Peyer's patch (tissue), 4 donors: ENCODE data around the gene ASXL1. TPM values are rescaled to one million over a fixed set of nuclear protein-coding genes. Genes with fewer than 3 reads are reported as not detected.

Experiments
- DNase-seq, 3 donors: peaks; one replicate each; pipeline ENCODE4 v3.0.0-alpha.2; 2017 to 2019
- H3K27ac ChIP-seq, 4 donors: fragments of 200-600 bp; sonication (generic); one replicate each; pipeline ENCODE4 v1.5.1; 2016 to 2019
- H3K27me3 ChIP-seq, 2 donors: fragments of 200-600 bp; sonication (generic); one replicate each; pipeline ENCODE4 v1.5.1; 2019
- H3K36me3 ChIP-seq, 3 donors: fragments of 200-600 bp; sonication (generic); one replicate each; pipeline ENCODE4 v1.5.1; 2016 to 2019
- H3K4me1 ChIP-seq, 4 donors: fragments of 200-600 bp; sonication (generic); one replicate each; pipeline ENCODE4 v1.5.1; 2016 to 2019
- H3K4me3 ChIP-seq, 4 donors: fragments of 200-600 bp; sonication (generic); 1 replicate in 3 of 4; 2 replicates in 1 of 4; pipeline ENCODE4 v1.5.1; 2016 to 2019; ENCODE audit warnings: mild to moderate bottlenecking in 1 of 4
- H3K9me3 ChIP-seq, 4 donors: fragments of 200-600 bp; sonication (generic); one replicate each; pipeline ENCODE4 v1.5.1; 2016 to 2019; ENCODE audit warnings: mild to moderate bottlenecking in 1 of 4
- POLR2A ChIP-seq, 2 donors: fragments of 450-650 bp; IDR thresholded peaks; one replicate each; pipeline ENCODE4 v1.5.1; 2017; ENCODE audit warnings: antibody characterized with exemption in 2 of 2, mild to moderate bottlenecking in 2 of 2, moderate library complexity in 2 of 2
- total RNA-seq, 4 donors: library from RNA; depleted of rRNA; stranded (reverse); fragments of >200 nt; gene quantifications; one replicate each; pipeline ENCODE4 v1.1.0, GENCODE V29; 2016
- TF ChIP-seq, protein P1 (sequence below), 6 experiments: fragments of 450-650 bp in 4 of 6; fragments of 200-600 bp in 2 of 6; sonication (generic) in 1 of 6; IDR thresholded peaks; one replicate each; pipeline ENCODE4 v1.5.1; 2017 to 2019; ENCODE audit warnings: antibody characterized with exemption in 6 of 6, mild to moderate bottlenecking in 3 of 6, moderate library complexity in 1 of 6

The ASXL1 gene
- total RNA-seq, 4 donors from 2014 or later, result 74.4 to 173 (median 115) TPM

DNA sequence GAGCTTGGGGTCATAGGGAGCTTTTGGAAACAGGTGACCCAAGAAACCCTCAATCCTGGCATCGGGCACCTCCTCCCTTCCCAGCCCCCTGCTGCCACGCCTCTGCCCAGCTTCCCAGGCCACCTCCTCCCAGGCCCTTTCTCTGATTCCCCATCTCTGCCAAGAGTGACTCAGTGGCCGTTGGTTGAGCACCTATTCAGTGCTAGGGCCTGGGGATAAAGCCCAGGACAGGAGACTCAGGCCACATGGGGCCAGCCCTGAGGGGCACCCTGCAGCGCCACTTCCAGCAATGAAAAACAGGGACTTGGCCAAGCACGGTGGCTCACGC, 110.1 kb downstream of the ASXL1 start:
- H3K9me3 ChIP-seq, result no peaks in the 10 kb centered on the region
- no peak for TF ChIP-seq POLR2A (IDR thresholded peaks at IDR 0.05)
- TF ChIP-seq, protein P1, sequence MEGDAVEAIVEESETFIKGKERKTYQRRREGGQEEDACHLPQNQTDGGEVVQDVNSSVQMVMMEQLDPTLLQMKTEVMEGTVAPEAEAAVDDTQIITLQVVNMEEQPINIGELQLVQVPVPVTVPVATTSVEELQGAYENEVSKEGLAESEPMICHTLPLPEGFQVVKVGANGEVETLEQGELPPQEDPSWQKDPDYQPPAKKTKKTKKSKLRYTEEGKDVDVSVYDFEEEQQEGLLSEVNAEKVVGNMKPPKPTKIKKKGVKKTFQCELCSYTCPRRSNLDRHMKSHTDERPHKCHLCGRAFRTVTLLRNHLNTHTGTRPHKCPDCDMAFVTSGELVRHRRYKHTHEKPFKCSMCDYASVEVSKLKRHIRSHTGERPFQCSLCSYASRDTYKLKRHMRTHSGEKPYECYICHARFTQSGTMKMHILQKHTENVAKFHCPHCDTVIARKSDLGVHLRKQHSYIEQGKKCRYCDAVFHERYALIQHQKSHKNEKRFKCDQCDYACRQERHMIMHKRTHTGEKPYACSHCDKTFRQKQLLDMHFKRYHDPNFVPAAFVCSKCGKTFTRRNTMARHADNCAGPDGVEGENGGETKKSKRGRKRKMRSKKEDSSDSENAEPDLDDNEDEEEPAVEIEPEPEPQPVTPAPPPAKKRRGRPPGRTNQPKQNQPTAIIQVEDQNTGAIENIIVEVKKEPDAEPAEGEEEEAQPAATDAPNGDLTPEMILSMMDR (IDR thresholded peaks at IDR 0.05), result no peak
- peaks cover 0 to 95% (median 21%) of the 10 kb centered on the region in 4 donors for H3K4me1 ChIP-seq
- peaks cover 0 to 7% (median 0%) of the 10 kb centered on the region in 3 donors for H3K36me3 ChIP-seq
- H3K4me3 ChIP-seq, result no peak overlapping the region
- peak overlapping the region in 3 of 4 donors; percentile 79 to 92 (median 87) for H3K27ac ChIP-seq
- DNase-seq, result no peak
- no peaks in the 10 kb centered on the region for H3K27me3 ChIP-seq

DNA sequence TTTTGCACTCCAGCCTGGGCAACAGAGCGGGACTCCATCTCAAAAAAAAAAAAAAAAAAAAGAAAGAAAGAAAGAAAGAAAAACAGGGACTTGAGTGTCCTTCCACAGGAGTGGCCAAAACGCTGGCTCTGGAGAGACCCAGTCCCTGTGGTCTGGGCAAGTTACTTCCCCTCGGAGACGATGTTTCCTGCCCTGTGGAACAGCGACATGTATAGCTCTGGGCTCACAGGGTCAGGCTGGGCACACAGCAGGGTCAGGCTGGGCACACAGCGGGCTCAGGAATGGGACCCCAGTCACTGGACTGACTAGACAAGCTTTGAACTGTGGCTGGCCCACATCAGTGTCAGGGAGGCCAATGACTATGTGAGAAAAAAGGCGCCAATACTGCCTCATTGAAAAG, 110.7 kb downstream of the ASXL1 start:
- peaks cover 0 to 7% (median 0%) of the 10 kb centered on the region in 3 donors for H3K36me3 ChIP-seq
- no peak overlapping the region for H3K4me3 ChIP-seq
- no peak for TF ChIP-seq POLR2A (IDR thresholded peaks at IDR 0.05)
- TF ChIP-seq, protein P1 (IDR thresholded peaks at IDR 0.05), result no peak
- H3K27ac ChIP-seq, result peak overlapping the region in 1 of 4 donors; percentile 43
- no peak for DNase-seq
- H3K9me3 ChIP-seq, result no peaks in the 10 kb centered on the region
- H3K4me1 ChIP-seq, result peaks cover 0 to 95% (median 22%) of the 10 kb centered on the region in 4 donors
- no peaks in the 10 kb centered on the region for H3K27me3 ChIP-seq

GRCh38 chr20:32470025-32470861, 112.1 kb downstream of the ASXL1 start:
- Histone ChIP-seq H3K9me3 (no peaks in the 10 kb centered on the region), H3K27ac (peak overlapping the region; percentile 5 to 58 (median 30)), H3K4me1 (peaks cover 1 to 94% (median 19%) of the 10 kb centered on the region in 4 donors), H3K4me3 (no peak overlapping the region), H3K36me3 (peaks cover 0 to 7% (median 0%) of the 10 kb centered on the region in 3 donors), H3K27me3 (no peaks in the 10 kb centered on the region)
- peak in 1 of 3 donors; percentile 61 for DNase-seq
- TF ChIP-seq POLR2A (IDR thresholded peaks at IDR 0.05), result no peak
- TF ChIP-seq, protein P1 (IDR thresholded peaks at IDR 0.05), result peak in 5 of 6 experiments; percentile 17 to 56 (median 46)

GRCh38 chr20:32470940-32471339, 112.8 kb downstream of the ASXL1 start:
- Histone ChIP-seq H3K4me3 (no peak overlapping the region), H3K4me1 (peaks cover 5 to 93% (median 21%) of the 10 kb centered on the region in 4 donors), H3K27me3 (no peaks in the 10 kb centered on the region), H3K36me3 (peaks cover 0 to 7% (median 0%) of the 10 kb centered on the region in 3 donors), H3K9me3 (no peaks in the 10 kb centered on the region), H3K27ac (peak overlapping the region in 3 of 4 donors; percentile 5 to 58 (median 43))
- DNase-seq, result no peak
- TF ChIP-seq, protein P1 (IDR thresholded peaks at IDR 0.05), result no peak
- TF ChIP-seq POLR2A (IDR thresholded peaks at IDR 0.05), result no peak

DNA sequence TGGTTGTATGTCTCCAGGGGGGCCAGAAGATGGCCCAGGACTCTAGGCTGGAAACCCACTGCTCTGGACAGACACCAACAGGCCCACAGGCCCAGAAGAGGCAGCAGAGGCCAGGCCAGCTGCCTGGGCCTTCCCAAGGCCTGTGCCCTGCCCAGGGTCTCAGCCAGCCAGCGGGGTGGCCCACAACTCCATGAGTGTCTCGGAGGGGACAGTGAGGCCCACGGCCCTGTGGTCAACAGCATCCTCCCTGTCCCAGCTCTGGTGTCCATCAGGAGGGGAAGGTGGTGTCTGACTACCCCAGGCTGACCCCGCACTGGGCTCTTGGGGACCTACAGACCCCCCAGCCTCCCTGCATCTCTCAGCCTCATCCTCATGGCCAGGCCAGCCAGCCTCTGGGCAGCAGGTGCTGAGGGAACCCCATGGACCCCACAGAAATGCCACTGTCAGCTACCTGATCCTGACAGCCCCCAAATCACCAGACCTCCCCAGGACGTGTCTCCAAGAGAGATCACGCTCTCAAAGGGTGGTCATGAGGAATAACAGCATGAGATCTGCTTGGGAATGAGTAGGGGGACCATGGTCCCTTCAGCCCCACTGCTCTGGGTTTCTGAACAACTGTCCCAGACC, 114.6 kb downstream of the ASXL1 start:
- no peaks in the 10 kb centered on the region for H3K9me3 ChIP-seq
- no peaks in the 10 kb centered on the region for H3K27me3 ChIP-seq
- no peak for DNase-seq
- peak overlapping the region in 2 of 4 donors; percentile 44 to 52 for H3K4me3 ChIP-seq
- H3K36me3 ChIP-seq, result peaks cover 0 to 7% (median 0%) of the 10 kb centered on the region in 3 donors
- no peak for TF ChIP-seq POLR2A (IDR thresholded peaks at IDR 0.05)
- TF ChIP-seq, protein P1 (IDR thresholded peaks at IDR 0.05), result no peak
- H3K4me1 ChIP-seq, result peaks cover 5 to 93% (median 23%) of the 10 kb centered on the region in 4 donors
- H3K27ac ChIP-seq, result peak overlapping the region in 3 of 4 donors; percentile 71 to 95 (median 93)
